Nephron (organoid): Measurements from ENCODE around the gene PDHX.

ENCODE experiments used
- H3K27ac Mint-ChIP-seq, 3 experiments: 2 replicates each; pipeline ENCODE4 v1.8.0; 2020; ENCODE audit warnings: mixed read lengths in 3 of 3, mild to moderate bottlenecking in 2 of 3, moderate library complexity in 1 of 3
- H3K27me3 Mint-ChIP-seq: 2 replicates; pipeline ENCODE4 v1.8.0; 2021; ENCODE audit warnings: low read depth, mild to moderate bottlenecking, moderate library complexity, mixed read lengths
- H3K36me3 Mint-ChIP-seq: 2 replicates; pipeline ENCODE4 v1.8.0; 2020; ENCODE audit warnings: low read depth, mixed read lengths
- H3K4me1 Mint-ChIP-seq: 2 replicates; pipeline ENCODE4 v1.8.0; 2020; ENCODE audit warnings: mixed read lengths
- H3K4me3 Mint-ChIP-seq, 3 experiments: 2 replicates each; pipeline ENCODE4 v1.8.0; 2020; ENCODE audit warnings: mild to moderate bottlenecking in 3 of 3, mixed read lengths in 3 of 3, moderate library complexity in 2 of 3
- H3K9me3 Mint-ChIP-seq: 2 replicates; pipeline ENCODE4 v1.8.0; 2020; ENCODE audit warnings: mixed read lengths
- CTCF ChIP-seq, 3 experiments: fragments of 200-600 bp; sonication (generic); IDR thresholded peaks; one replicate each; pipeline ENCODE4 v1.5.0; 2021; ENCODE audit warnings: antibody characterized with exemption in 3 of 3; ENCODE audit not compliant: unreplicated experiment in 3 of 3

The PDHX gene

GRCh38 chr11:34881900-34882299, 34.5 kb upstream of the PDHX start:
- no peak for TF ChIP-seq CTCF (IDR thresholded peaks at IDR 0.05; ENCODE audit: unreplicated experiment in 3 of 3)
- H3K4me3 Mint-ChIP-seq: no peak overlapping the region
- peaks cover 48% of the 10 kb centered on the region for H3K36me3 Mint-ChIP-seq
- H3K27me3 Mint-ChIP-seq: peaks cover 3% of the 10 kb centered on the region
- H3K9me3 Mint-ChIP-seq: no peaks in the 10 kb centered on the region
- H3K4me1 Mint-ChIP-seq: no peaks in the 10 kb centered on the region
- H3K27ac Mint-ChIP-seq: no peak overlapping the region

GRCh38 chr11:34886609-34887008, 29.8 kb upstream of the PDHX start:
- H3K36me3 Mint-ChIP-seq: peaks cover 55% of the 10 kb centered on the region
- H3K4me3 Mint-ChIP-seq: no peak overlapping the region
- H3K4me1 Mint-ChIP-seq: no peaks in the 10 kb centered on the region
- TF ChIP-seq CTCF (IDR thresholded peaks at IDR 0.05; ENCODE audit: unreplicated experiment in 3 of 3): no peak
- H3K27ac Mint-ChIP-seq: no peak overlapping the region
- peaks cover 3% of the 10 kb centered on the region for H3K27me3 Mint-ChIP-seq
- H3K9me3 Mint-ChIP-seq: no peaks in the 10 kb centered on the region

- TF ChIP-seq CTCF (IDR thresholded peaks at IDR 0.05; ENCODE audit: unreplicated experiment in 3 of 3): no peak
- Mint-ChIP-seq H3K36me3 (peaks cover 49% of the 10 kb centered on the region), H3K4me3 (no peak overlapping the region), H3K9me3 (no peaks in the 10 kb centered on the region), H3K4me1 (no peaks in the 10 kb centered on the region), H3K27ac (no peak overlapping the region), H3K27me3 (peaks cover 3% of the 10 kb centered on the region)
Observed at GRCh38 chr11:34887260-34887659, 29.2 kb upstream of the PDHX start.

- peaks cover 30% of the 10 kb centered on the region for H3K36me3 Mint-ChIP-seq
- no peaks in the 10 kb centered on the region for H3K27me3 Mint-ChIP-seq
- H3K27ac Mint-ChIP-seq: no peak overlapping the region
- H3K9me3 Mint-ChIP-seq: peaks cover 2% of the 10 kb centered on the region
- peak in 1 of 3 experiments; percentile 8 for TF ChIP-seq CTCF (IDR thresholded peaks at IDR 0.05; ENCODE audit: unreplicated experiment in 3 of 3)
- H3K4me1 Mint-ChIP-seq: no peaks in the 10 kb centered on the region
- no peak overlapping the region for H3K4me3 Mint-ChIP-seq
Observed at GRCh38 chr11:34890089-34890488, 26.3 kb upstream of the PDHX start.

- no peaks in the 10 kb centered on the region for H3K4me1 Mint-ChIP-seq
- peaks cover 5% of the 10 kb centered on the region for H3K9me3 Mint-ChIP-seq
- peaks cover 32% of the 10 kb centered on the region for H3K36me3 Mint-ChIP-seq
- H3K27me3 Mint-ChIP-seq: no peaks in the 10 kb centered on the region
- H3K27ac Mint-ChIP-seq: no peak overlapping the region
- no peak overlapping the region for H3K4me3 Mint-ChIP-seq
- TF ChIP-seq CTCF (IDR thresholded peaks at IDR 0.05; ENCODE audit: unreplicated experiment in 3 of 3): peak; percentile 41 to 60 (median 50)
Observed at GRCh38 chr11:34890812-34891211, 25.6 kb upstream of the PDHX start.

- Mint-ChIP-seq H3K4me3 (no peak overlapping the region), H3K27me3 (no peaks in the 10 kb centered on the region), H3K36me3 (peaks cover 39% of the 10 kb centered on the region), H3K9me3 (peaks cover 12% of the 10 kb centered on the region), H3K4me1 (no peaks in the 10 kb centered on the region), H3K27ac (no peak overlapping the region)
- TF ChIP-seq CTCF (IDR thresholded peaks at IDR 0.05; ENCODE audit: unreplicated experiment in 3 of 3): no peak
Observed at GRCh38 chr11:34891611-34892010, 24.8 kb upstream of the PDHX start.
